HEK293 (cell line): Measurements from ENCODE around the gene PAX2.

Experiments
- CTCF ChIA-PET: fragments of 350-600 bp; formaldehyde crosslinking; extraction: SDS; loops from one replicate; lab custom pipeline; 2021; ENCODE audit warnings: antibody characterized with exemption; lab: Yijun Ruan, JAX
- POLR2A ChIA-PET: fragments of 300-600 bp; formaldehyde crosslinking; extraction: SDS; loops from one replicate; lab custom pipeline; 2020; ENCODE audit warnings: antibody characterized with exemption, inconsistent platforms; lab: Yijun Ruan, JAX
- H3K27ac ChIP-seq: fragments of 200-500 bp; sonication (Bioruptor generic); 2 replicates; pipeline ENCODE4 v1.5.1; 2014; ENCODE audit warnings: low read depth, low read length, control low read depth, inconsistent platforms; ENCODE audit errors: extremely low read depth
- H3K36me3 ChIP-seq, 2 experiments: fragments of 200-500 bp in 1 of 2; sonication (Bioruptor generic) in 1 of 2; 1 replicate in 1 of 2; 2 replicates in 1 of 2; pipeline ENCODE4 v1.5.1; 2014 to 2017; ENCODE audit warnings: inconsistent platforms in 2 of 2, low read length in 2 of 2; ENCODE audit not compliant: control insufficient read depth in 2 of 2, insufficient read depth in 1 of 2
- H3K4me1 ChIP-seq: fragments of 200-500 bp; sonication (Bioruptor generic); 2 replicates; pipeline ENCODE4 v1.5.1; 2014; ENCODE audit warnings: mild to moderate bottlenecking, low read length, inconsistent platforms; ENCODE audit not compliant: control insufficient read depth, insufficient read depth
- H3K4me3 ChIP-seq: 2 replicates; pipeline ENCODE4 v1.5.1; 2011; ENCODE audit warnings: low read depth, mild to moderate bottlenecking, control low read depth, low read length, moderate library complexity
- H3K9me3 ChIP-seq: fragments of 200-500 bp; sonication (Bioruptor generic); 2 replicates; pipeline ENCODE4 v1.5.1; 2014; ENCODE audit warnings: low read depth, low read length, inconsistent platforms; ENCODE audit not compliant: control insufficient read depth, insufficient read depth
- KLF16 ChIP-seq: fragments of 450-650 bp; formaldehyde crosslinking; IDR thresholded peaks from 2 replicates; pipeline ENCODE4 v1.5.1; 2017; ENCODE audit warnings: missing biosample characterization, missing genetic modification characterization
- KLF7 ChIP-seq: fragments of 450-650 bp; formaldehyde crosslinking; IDR thresholded peaks from 2 replicates; pipeline ENCODE4 v1.5.1; 2016; ENCODE audit warnings: missing biosample characterization, missing genetic modification characterization, borderline replicate concordance
- SP3 ChIP-seq: fragments of 450-650 bp; formaldehyde crosslinking; IDR thresholded peaks from 2 replicates; pipeline ENCODE4 v1.5.1; 2016; ENCODE audit warnings: missing biosample characterization, missing genetic modification characterization
- ZBTB20 ChIP-seq: fragments of 450-650 bp; formaldehyde crosslinking; IDR thresholded peaks from 2 replicates; pipeline ENCODE4 v1.5.1; 2016; ENCODE audit warnings: missing biosample characterization, missing genetic modification characterization
- ZBTB21 ChIP-seq: fragments of 450-650 bp; formaldehyde crosslinking; IDR thresholded peaks from 2 replicates; pipeline ENCODE4 v1.5.1; 2017; ENCODE audit warnings: missing biosample characterization, missing genetic modification characterization
- ZNF155 ChIP-seq: fragments of 450-650 bp; formaldehyde crosslinking; IDR thresholded peaks from 2 replicates; pipeline ENCODE4 v1.5.1; 2016; ENCODE audit warnings: missing biosample characterization, missing genetic modification characterization
- ZNF214 ChIP-seq: fragments of 450-650 bp; formaldehyde crosslinking; IDR thresholded peaks from 2 replicates; pipeline ENCODE4 v1.5.1; 2017; ENCODE audit warnings: missing biosample characterization, mild to moderate bottlenecking, missing genetic modification characterization, borderline replicate concordance
- ZNF239 ChIP-seq: fragments of 450-650 bp; formaldehyde crosslinking; IDR thresholded peaks from 2 replicates; pipeline ENCODE4 v1.5.1; 2016; ENCODE audit warnings: missing biosample characterization, missing genetic modification characterization
- ZNF404 ChIP-seq: fragments of 450-650 bp; formaldehyde crosslinking; IDR thresholded peaks from 2 replicates; pipeline ENCODE4 v1.5.1; 2017; ENCODE audit warnings: missing biosample characterization, missing genetic modification characterization
- ZNF473 ChIP-seq: fragments of 450-650 bp; formaldehyde crosslinking; IDR thresholded peaks from 2 replicates; pipeline ENCODE4 v1.5.1; 2017; ENCODE audit warnings: missing biosample characterization, missing genetic modification characterization
- ZNF518A ChIP-seq: fragments of 450-650 bp; formaldehyde crosslinking; conservative IDR thresholded peaks from 2 replicates; pipeline ENCODE4 v1.5.1; 2016; ENCODE audit warnings: low read depth, missing biosample characterization, missing genetic modification characterization
- ZNF544 ChIP-seq: fragments of 450-650 bp; formaldehyde crosslinking; IDR thresholded peaks from 2 replicates; pipeline ENCODE4 v1.5.0; 2017; ENCODE audit warnings: missing biosample characterization, missing genetic modification characterization
- ZNF549 ChIP-seq: fragments of 450-650 bp; IDR thresholded peaks from 2 replicates; pipeline ENCODE4 v1.5.1; 2018; ENCODE audit warnings: missing biosample characterization, missing genetic modification characterization, mild to moderate bottlenecking, inconsistent platforms, moderate library complexity
- ZNF701 ChIP-seq: fragments of 450-650 bp; formaldehyde crosslinking; IDR thresholded peaks from 2 replicates; pipeline ENCODE4 v1.5.1; 2016; ENCODE audit warnings: missing biosample characterization, missing genetic modification characterization
- ZNF707 ChIP-seq: fragments of 450-650 bp; formaldehyde crosslinking; IDR thresholded peaks from 2 replicates; pipeline ENCODE4 v1.5.1; 2016; ENCODE audit warnings: missing biosample characterization, missing genetic modification characterization
- ZNF777 ChIP-seq: fragments of 450-650 bp; formaldehyde crosslinking; IDR thresholded peaks from 2 replicates; pipeline ENCODE4 v1.5.1; 2017; ENCODE audit warnings: missing biosample characterization, missing genetic modification characterization, borderline replicate concordance
- TF ChIP-seq, protein P1 (sequence below): fragments of 450-650 bp; formaldehyde crosslinking; IDR thresholded peaks from 2 replicates; pipeline ENCODE4 v1.5.1; 2016; ENCODE audit warnings: missing biosample characterization, missing genetic modification characterization

The PAX2 gene

GRCh38 chr10:100715445-100716385, 29.7 kb upstream of the PAX2 start:
- TF ChIP-seq ZNF239 (tag by site-specific recombination) (no peak), ZBTB20 (no peak), ZNF707 (tag by site-specific recombination) (no peak), KLF16 (tag by site-specific recombination) (no peak), KLF7 (tag by site-specific recombination) (no peak), ZBTB21 (no peak), ZNF777 (tag by site-specific recombination) (no peak), ZNF549 (tag by site-specific recombination) (no peak), ZNF214 (tag by site-specific recombination) (no peak), ZNF155 (tag by site-specific recombination) (no peak), ZNF544 (tag by site-specific recombination) (no peak), SP3 (tag by site-specific recombination) (no peak), ZNF518A (tag by site-specific recombination) (no peak), ZNF404 (no peak)
- TF ChIP-seq, protein P1, sequence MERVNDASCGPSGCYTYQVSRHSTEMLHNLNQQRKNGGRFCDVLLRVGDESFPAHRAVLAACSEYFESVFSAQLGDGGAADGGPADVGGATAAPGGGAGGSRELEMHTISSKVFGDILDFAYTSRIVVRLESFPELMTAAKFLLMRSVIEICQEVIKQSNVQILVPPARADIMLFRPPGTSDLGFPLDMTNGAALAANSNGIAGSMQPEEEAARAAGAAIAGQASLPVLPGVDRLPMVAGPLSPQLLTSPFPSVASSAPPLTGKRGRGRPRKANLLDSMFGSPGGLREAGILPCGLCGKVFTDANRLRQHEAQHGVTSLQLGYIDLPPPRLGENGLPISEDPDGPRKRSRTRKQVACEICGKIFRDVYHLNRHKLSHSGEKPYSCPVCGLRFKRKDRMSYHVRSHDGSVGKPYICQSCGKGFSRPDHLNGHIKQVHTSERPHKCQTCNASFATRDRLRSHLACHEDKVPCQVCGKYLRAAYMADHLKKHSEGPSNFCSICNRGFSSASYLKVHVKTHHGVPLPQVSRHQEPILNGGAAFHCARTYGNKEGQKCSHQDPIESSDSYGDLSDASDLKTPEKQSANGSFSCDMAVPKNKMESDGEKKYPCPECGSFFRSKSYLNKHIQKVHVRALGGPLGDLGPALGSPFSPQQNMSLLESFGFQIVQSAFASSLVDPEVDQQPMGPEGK (tag by site-specific recombination), result no peak
- Histone ChIP-seq H3K27ac (no peak overlapping the region), H3K4me1 (no peaks in the 10 kb centered on the region), H3K4me3 (no peak overlapping the region), H3K36me3 (no peaks in the 10 kb centered on the region), H3K9me3 (no peaks in the 10 kb centered on the region)
- CTCF ChIA-PET, result interaction anchor here (0.6 to 1.6 kb wide), 3 partner anchors 28 to 145 kb away, joined by 3 to 6 read pairs (median 3); no protein-coding TSS in a partner anchor
- POLR2A ChIA-PET, result no interaction called here

GRCh38 chr10:100717166-100717565, 28.2 kb upstream of the PAX2 start:
- no peaks in the 10 kb centered on the region for H3K9me3 ChIP-seq
- no peak for TF ChIP-seq ZNF473 (tag by site-specific recombination)
- no peak for TF ChIP-seq ZNF701 (tag by site-specific recombination)
- H3K4me3 ChIP-seq, result no peak overlapping the region
- ChIA-PET POLR2A (no interaction called here), CTCF (interaction anchor here (0.7 to 1.6 kb wide), 2 partner anchors 27 to 145 kb away, joined by 3 to 6 read pairs; no protein-coding TSS in a partner anchor)
- H3K36me3 ChIP-seq, result no peaks in the 10 kb centered on the region
- H3K27ac ChIP-seq, result no peak overlapping the region
- no peaks in the 10 kb centered on the region for H3K4me1 ChIP-seq
